ENCODE results near the gene RARA.

RARA gene

DNA sequence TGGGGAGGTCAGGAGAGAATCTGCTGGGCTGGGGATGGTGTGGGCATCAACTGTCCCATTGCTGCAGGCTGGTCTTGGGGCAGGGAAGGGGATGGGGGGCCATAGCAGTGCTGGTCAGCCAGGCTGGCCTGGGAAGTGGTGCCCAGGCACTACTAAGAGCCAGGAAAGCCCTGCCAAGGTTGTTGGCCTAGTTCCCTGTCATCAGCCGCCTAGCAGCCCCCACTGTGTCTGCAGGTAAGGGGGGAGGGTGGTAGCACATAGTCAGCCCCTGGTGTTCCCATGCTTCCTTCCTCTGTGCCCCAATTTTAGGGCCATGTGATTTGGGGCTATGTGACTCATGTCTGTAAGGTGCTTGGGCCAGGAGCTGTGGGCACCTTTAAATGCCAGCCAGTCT is 37.8 kb downstream of the RARA start:
- DNase-seq, result no peak

DNA sequence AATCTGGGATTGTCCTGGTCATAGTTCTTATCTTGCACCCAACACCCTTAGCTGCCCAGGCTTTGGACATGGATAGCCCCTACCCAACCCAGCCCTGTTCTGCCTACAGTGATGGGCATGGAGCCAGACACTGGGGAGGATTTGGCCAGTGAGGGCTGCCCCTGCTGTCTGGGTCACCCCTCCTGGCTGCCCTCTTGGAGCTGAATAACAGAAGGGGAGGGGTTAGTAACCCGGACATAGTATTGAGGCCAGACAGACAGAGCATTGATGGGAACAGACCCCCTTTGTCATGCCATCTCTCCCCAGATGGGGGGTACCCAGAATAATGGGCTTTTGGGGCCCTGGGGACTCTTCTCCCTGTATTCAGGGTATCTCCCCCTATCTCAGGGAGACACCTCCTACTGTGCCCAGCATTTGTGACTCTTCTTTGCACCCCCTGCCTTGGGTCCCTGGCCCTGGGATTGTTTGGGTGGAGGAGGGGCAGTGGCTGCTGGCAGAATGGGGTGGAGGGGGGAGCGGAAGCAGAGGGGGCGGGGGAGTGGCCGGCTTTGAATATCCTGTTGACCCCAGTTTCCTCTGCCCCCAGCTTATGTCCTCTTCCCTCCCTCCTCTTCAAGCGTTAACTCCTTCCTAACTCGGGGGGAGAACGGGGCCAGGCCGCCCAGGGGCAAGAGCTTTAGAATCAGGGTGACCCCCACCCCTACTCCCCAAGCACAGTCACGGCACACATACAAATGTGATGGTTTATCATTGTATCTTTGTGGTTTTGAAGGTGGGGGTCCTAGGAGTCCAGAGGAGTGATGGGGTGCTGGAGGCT is 38.5 kb downstream of the RARA start:
- DNase-seq, result no peak

GRCh38 chr17:40348136-40348504 is 39.1 kb downstream of the RARA start:
- no peak for DNase-seq

- DNase-seq, result no peak
Observed at GRCh38 chr17:40348562-40349476, 39.8 kb downstream of the RARA start.

DNA sequence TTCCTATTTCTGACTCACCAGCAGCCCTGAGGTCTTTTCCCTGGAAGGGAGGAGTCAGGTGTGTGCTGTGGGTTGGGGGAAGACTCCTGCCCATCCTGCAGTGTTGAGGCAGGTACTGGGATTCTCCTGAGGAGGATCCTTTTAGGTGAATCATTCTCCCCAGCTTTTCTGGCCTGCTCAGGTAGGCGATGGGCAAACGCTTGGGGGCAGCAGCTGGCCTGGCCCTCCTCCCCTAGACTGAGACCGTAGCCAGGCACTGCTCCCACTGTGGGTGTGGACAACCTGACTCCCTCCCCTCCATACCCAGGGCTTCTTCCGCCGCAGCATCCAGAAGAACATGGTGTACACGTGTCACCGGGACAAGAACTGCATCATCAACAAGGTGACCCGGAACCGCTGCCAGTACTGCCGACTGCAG is 40.5 kb downstream of the RARA start:
- DNase-seq, result no peak

- no peak for DNase-seq
Observed at GRCh38 chr17:40349895-40350688, 41.1 kb downstream of the RARA start.

DNA sequence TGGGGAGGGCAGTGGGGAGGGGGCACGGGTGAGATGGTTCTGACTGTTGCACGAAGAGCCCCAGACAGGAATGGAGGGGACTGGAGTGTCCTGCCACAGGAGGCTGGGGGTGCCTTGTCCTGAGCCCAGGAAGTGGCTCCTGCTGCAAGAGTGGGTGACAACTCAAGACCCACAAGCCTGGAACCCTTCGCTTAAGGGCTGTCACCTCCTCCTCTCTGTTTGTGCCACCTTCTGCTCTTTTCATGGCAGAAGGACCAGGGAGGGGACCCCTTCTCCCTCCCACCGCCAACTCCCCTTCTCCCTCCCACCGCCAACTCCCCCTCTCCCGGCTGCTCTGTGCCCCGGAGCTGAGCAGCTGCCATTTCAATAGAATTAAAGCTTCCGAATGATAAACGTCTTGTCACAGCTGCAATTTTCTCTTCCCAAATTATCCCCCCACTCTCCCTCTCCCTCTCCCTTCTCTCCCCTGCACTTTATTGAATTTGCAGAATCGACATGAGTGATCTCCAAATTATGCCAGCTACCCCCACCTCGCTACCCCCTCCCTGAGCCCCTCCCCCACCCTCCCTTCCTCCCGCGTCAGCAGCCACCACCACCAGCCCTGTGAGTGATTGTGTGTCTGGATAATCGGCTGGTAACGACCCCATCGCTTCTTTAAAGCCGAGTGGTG is 41.8 kb downstream of the RARA start:
- DNase-seq, result no peak

DNA sequence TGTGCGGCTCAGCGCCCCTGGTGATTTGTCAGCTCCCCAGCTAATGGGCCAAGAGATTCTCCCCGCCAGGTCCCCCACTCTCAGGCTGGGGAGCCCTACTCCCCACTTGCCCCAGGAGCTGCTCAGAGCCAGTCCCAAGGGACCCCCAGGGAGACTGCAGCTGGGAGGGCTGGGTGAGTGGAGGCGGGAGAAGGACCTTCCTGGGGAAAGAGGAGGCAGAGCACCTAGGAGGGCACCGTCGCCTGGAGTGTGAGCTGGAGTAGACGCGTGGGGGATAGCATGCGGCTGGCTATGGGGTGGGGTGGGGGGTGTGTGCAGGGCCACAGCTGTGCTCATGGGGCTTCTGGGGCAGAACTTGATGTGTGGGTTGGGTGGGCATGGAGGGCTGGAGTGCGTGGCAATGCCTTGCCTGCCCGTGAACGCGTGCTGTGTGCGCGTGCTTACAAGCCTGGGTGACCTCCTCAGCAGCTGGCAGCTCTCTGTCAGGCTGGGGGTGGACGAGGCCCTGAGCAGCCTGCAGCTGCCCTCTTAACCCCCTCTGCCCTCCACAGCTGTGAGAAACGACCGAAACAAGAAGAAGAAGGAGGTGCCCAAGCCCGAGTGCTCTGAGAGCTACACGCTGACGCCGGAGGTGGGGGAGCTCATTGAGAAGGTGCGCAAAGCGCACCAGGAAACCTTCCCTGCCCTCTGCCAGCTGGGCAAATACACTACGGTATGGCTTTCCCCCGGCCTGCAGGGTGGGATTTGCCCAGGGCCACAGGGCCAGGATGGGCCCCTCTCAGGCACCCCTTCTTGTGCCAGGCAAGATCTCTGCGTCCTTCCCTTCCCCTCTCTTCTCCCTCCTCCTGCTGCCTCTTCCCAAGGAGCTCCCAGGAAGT is 42.6 kb downstream of the RARA start:
- no peak for DNase-seq

GRCh38 chr17:40352237-40352778 is 43.3 kb downstream of the RARA start:
- no peak for DNase-seq

DNA sequence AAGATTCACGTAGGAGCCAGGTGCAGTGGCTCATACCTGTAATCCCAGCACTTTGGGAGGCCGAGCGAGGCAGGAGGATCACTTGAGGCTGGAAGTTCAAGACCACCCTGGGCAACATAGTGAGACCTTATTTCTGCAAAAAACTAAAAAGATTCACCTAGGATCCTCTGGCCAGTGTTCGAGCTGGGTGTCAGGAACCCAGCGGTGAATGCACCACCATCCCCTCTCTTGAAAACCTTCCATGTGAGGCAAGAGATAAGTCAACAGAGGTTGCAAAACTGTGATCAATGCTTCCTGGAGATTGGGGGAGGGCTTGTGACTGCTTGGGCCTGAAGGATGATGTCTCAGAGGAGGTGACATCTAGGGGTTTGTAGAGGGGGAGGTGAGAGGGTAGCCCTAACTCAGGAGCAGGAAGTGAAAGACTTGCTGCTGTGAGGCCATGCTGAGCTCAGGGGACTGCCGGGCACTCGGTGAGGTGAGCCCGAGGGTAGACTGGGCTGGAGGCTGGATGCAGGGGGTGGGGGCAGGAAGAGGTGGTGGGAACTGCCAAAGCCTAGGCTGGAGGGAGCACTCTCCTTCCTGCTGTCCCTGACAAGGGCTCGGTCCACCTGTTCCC is 43.9 kb downstream of the RARA start:
- peak; percentile 37 for DNase-seq

GRCh38 chr17:40354221-40355122 is 45.5 kb downstream of the RARA start:
- no peak for DNase-seq

- DNase-seq, result peak; percentile 62
Observed at GRCh38 chr17:40355123-40355803, 46.3 kb downstream of the RARA start.

GRCh38 chr17:40355804-40356758 is 47.1 kb downstream of the RARA start:
- DNase-seq, result no peak

GRCh38 chr17:40356990-40357881 is 48.3 kb downstream of the RARA start:
- DNase-seq, result no peak

- DNase-seq, result peak; percentile 87
Observed at GRCh38 chr17:40358323-40359038, 49.5 kb downstream of the RARA start.

DNA sequence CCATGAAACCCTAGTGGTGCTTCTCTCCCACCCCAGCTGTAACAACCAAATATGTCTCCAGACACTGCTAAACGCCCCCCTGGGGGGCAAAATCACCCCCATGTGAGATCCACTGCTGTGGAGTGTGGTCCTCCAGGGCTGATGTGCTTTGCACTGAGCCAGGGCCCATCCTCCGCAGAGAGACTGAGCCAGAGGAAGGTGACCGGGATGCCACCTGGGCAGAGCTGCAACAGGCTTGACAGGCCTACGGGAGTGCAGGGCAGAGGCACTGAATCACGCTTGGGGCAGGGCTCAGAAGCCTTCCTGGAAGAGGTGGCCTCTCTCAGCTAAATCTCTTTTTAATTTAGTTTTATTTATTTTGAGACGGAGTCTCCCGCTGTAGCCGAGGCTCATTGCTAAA is 51.1 kb downstream of the RARA start:
- DNase-seq, result no peak
